Astrocyte (in vitro differentiated cells and primary cell): Measurements from ENCODE around the gene TUBA1A. TPM values are rescaled to one million over a fixed set of nuclear protein-coding genes. Genes with fewer than 3 reads are reported as not detected.

Experiments used
- DNase-seq: peaks from one replicate; pipeline ENCODE4 v3.0.0-alpha.2; 2010; ENCODE audit warnings: low read depth
- FAIRE-seq: peaks from 2 replicates; lab custom pipeline; 2011; peaks lifted over from hg19 to GRCh38; lab: Jason Lieb, UNC
- H2AFZ ChIP-seq: 2 replicates; pipeline ENCODE4 v1.6.0; 2012; ENCODE audit warnings: low read depth, low read length, inconsistent platforms
- H3K27ac ChIP-seq: 2 replicates; pipeline ENCODE4 v1.5.1; 2011; ENCODE audit warnings: low read depth, low read length, inconsistent platforms
- H3K27me3 ChIP-seq: 2 replicates; pipeline ENCODE4 v1.6.0; 2011; ENCODE audit warnings: low read length, inconsistent platforms; ENCODE audit not compliant: insufficient read depth
- H3K36me3 ChIP-seq: 2 replicates; pipeline ENCODE4 v1.5.1; 2011; ENCODE audit warnings: low read length, inconsistent platforms; ENCODE audit not compliant: insufficient read depth
- H3K4me1 ChIP-seq: 2 replicates; pipeline ENCODE4 v1.5.1; 2011; ENCODE audit warnings: low read length, inconsistent platforms; ENCODE audit not compliant: insufficient read depth
- H3K4me2 ChIP-seq: 2 replicates; pipeline ENCODE4 v1.6.0; 2012; ENCODE audit warnings: low read length, inconsistent platforms
- H3K4me3 ChIP-seq: 2 replicates; pipeline ENCODE4 v1.5.1; 2011; ENCODE audit warnings: low read depth, mild to moderate bottlenecking, low read length, inconsistent platforms; ENCODE audit not compliant: insufficient read depth
- H3K79me2 ChIP-seq: 2 replicates; pipeline ENCODE4 v1.6.0; 2012; ENCODE audit warnings: mild to moderate bottlenecking, low read length, inconsistent platforms; ENCODE audit not compliant: insufficient read depth
- H3K9ac ChIP-seq: 2 replicates; pipeline ENCODE4 v1.6.0; 2012; ENCODE audit warnings: mild to moderate bottlenecking, low read length, inconsistent platforms
- H3K9me3 ChIP-seq: 2 replicates; pipeline ENCODE4 v1.5.1; 2012; ENCODE audit warnings: low read depth, mild to moderate bottlenecking, low read length, inconsistent platforms; ENCODE audit not compliant: insufficient read depth
- H4K20me1 ChIP-seq: 2 replicates; pipeline ENCODE4 v1.6.0; 2012; ENCODE audit warnings: low read length, inconsistent platforms; ENCODE audit not compliant: insufficient read depth
- H3K27ac Mint-ChIP-seq: one replicate; pipeline ENCODE4 v1.8.0; 2021; ENCODE audit warnings: mild to moderate bottlenecking, mixed read lengths; ENCODE audit not compliant: unreplicated experiment
- H3K27me3 Mint-ChIP-seq: one replicate; pipeline ENCODE4 v1.8.0; 2021; ENCODE audit warnings: low read depth, mixed read lengths; ENCODE audit not compliant: unreplicated experiment
- H3K36me3 Mint-ChIP-seq: one replicate; pipeline ENCODE4 v1.8.0; 2021; ENCODE audit warnings: low read depth, mixed read lengths; ENCODE audit not compliant: unreplicated experiment
- H3K4me1 Mint-ChIP-seq: one replicate; pipeline ENCODE4 v1.8.0; 2021; ENCODE audit warnings: low read depth, mixed read lengths; ENCODE audit not compliant: unreplicated experiment
- H3K4me3 Mint-ChIP-seq: one replicate; pipeline ENCODE4 v1.8.0; 2021; ENCODE audit warnings: mild to moderate bottlenecking, moderate library complexity, mixed read lengths; ENCODE audit not compliant: unreplicated experiment
- H3K9me3 Mint-ChIP-seq: one replicate; pipeline ENCODE4 v1.8.0; 2021; ENCODE audit warnings: mild to moderate bottlenecking, mixed read lengths; ENCODE audit not compliant: unreplicated experiment
- CTCF ChIP-seq: IDR thresholded peaks from 2 replicates; pipeline ENCODE4 v1.5.1; 2011; ENCODE audit warnings: low read depth, mild to moderate bottlenecking, inconsistent platforms, low read length, moderate library complexity; ENCODE audit not compliant: insufficient read depth
- EZH2 ChIP-seq: IDR thresholded peaks from 2 replicates; pipeline ENCODE4 v1.6.1; 2012; ENCODE audit warnings: mild to moderate bottlenecking, low read length, inconsistent platforms; ENCODE audit not compliant: insufficient read depth
- total RNA-seq: library from RNA; stranded (reverse); gene quantifications from 2 replicates; pipeline ENCODE4 v1.2.1, GENCODE V29; 2021

TUBA1A gene
- total RNA-seq, 1 donor from 2014 or later = 932 TPM

- H3K36me3 ChIP-seq = no peaks in the 10 kb centered on the region
- H4K20me1 ChIP-seq = no peaks in the 10 kb centered on the region
- no peak overlapping the region for H2AFZ ChIP-seq
- no peak overlapping the region for H3K9ac ChIP-seq
- H3K4me3 Mint-ChIP-seq = no peak overlapping the region
- H3K36me3 Mint-ChIP-seq = no peaks in the 10 kb centered on the region
- no peak for FAIRE-seq
- no peaks in the 10 kb centered on the region for H3K79me2 ChIP-seq
- no peaks in the 10 kb centered on the region for H3K27me3 Mint-ChIP-seq
- H3K4me1 Mint-ChIP-seq = no peaks in the 10 kb centered on the region
- H3K9me3 ChIP-seq = no peaks in the 10 kb centered on the region
- H3K27ac Mint-ChIP-seq = no peak overlapping the region
- H3K27ac ChIP-seq = no peak overlapping the region
- no peaks in the 10 kb centered on the region for H3K9me3 Mint-ChIP-seq
- no peak for DNase-seq
- TF ChIP-seq EZH2 = no peak
- TF ChIP-seq CTCF = no peak
- H3K27me3 ChIP-seq = no peaks in the 10 kb centered on the region
- no peak overlapping the region for H3K4me3 ChIP-seq
- no peak overlapping the region for H3K4me2 ChIP-seq
- peaks cover 4% of the 10 kb centered on the region for H3K4me1 ChIP-seq
These were observed 19.8 kb upstream of the TUBA1A start for GRCh38 chr12:49208676-49209075.

GRCh38 chr12:49208146-49208545 lies 19.3 kb upstream of the TUBA1A start:
- Histone ChIP-seq H3K27ac (no peak overlapping the region), H3K79me2 (no peaks in the 10 kb centered on the region), H3K4me2 (no peak overlapping the region), H3K4me3 (no peak overlapping the region), H3K36me3 (no peaks in the 10 kb centered on the region), H2AFZ (no peak overlapping the region), H3K27me3 (no peaks in the 10 kb centered on the region), H4K20me1 (no peaks in the 10 kb centered on the region), H3K9ac (no peak overlapping the region), H3K4me1 (no peaks in the 10 kb centered on the region), H3K9me3 (no peaks in the 10 kb centered on the region)
- FAIRE-seq (no peak), DNase-seq (no peak)
- Mint-ChIP-seq H3K9me3 (no peaks in the 10 kb centered on the region), H3K36me3 (no peaks in the 10 kb centered on the region), H3K4me3 (no peak overlapping the region), H3K4me1 (no peaks in the 10 kb centered on the region), H3K27ac (no peak overlapping the region), H3K27me3 (no peaks in the 10 kb centered on the region)
- no peak for TF ChIP-seq EZH2
- TF ChIP-seq CTCF = no peak

GRCh38 chr12:49206389-49206788 lies 17.5 kb upstream of the TUBA1A start:
- TF ChIP-seq CTCF = no peak
- no peak for TF ChIP-seq EZH2
- FAIRE-seq = no peak
- no peak overlapping the region for H3K4me2 ChIP-seq

More at GRCh38 chr12:49206389-49206788, 17.5 kb upstream of the TUBA1A start:
- H3K79me2 ChIP-seq = no peaks in the 10 kb centered on the region
- no peak overlapping the region for H3K27ac ChIP-seq
- peaks cover 7% of the 10 kb centered on the region for H3K4me1 Mint-ChIP-seq
- no peak overlapping the region for H3K4me3 Mint-ChIP-seq
- H3K27ac Mint-ChIP-seq = no peak overlapping the region
- no peak overlapping the region for H3K9ac ChIP-seq
- H3K36me3 Mint-ChIP-seq = no peaks in the 10 kb centered on the region
- peaks cover 9% of the 10 kb centered on the region for H3K4me1 ChIP-seq
- H4K20me1 ChIP-seq = no peaks in the 10 kb centered on the region
- H3K36me3 ChIP-seq = no peaks in the 10 kb centered on the region
- no peaks in the 10 kb centered on the region for H3K9me3 Mint-ChIP-seq
- H3K27me3 Mint-ChIP-seq = no peaks in the 10 kb centered on the region
- no peak overlapping the region for H2AFZ ChIP-seq
- H3K9me3 ChIP-seq = no peaks in the 10 kb centered on the region
- no peak for DNase-seq
- H3K27me3 ChIP-seq = no peaks in the 10 kb centered on the region
- H3K4me3 ChIP-seq = no peak overlapping the region
